HG03571 (cell line): ENCODE data around the gene SPIRE1.
"Not testable (repeated sequence)": the region's sequence is repeated elsewhere in the genome, so short reads cannot be mapped to it uniquely, and the experiment has no call there.

Source experiments
- ATAC-seq: cut with Tn5 transposase; IDR thresholded peaks from one replicate; pipeline ENCODE4 v1.9.1; 2021; ENCODE audit not compliant: unreplicated experiment

The SPIRE1 gene

DNA sequence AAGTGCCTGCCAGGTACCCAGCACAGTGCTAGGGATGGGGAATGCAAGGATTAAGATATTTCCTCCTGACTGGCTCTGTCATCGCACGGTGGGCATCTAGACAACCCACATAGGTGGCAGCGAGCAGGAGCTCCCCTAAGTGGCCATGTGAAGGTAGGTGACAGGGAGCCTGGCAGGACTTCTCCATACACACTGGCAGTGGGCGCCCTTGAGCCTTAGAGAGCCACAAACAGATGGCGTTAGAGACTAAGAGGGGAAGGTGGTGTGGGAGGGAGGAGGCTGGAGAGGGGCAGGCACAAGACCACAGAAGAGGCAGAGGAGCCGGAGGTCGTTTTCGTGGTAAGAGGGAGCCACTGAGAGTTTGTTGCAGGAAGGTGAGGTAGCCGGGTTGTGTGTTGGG lies 235.0 kb downstream of the SPIRE1 start:
- ATAC-seq = no peak

GRCh38 chr18:12421732-12422131 lies 236.2 kb downstream of the SPIRE1 start:
- no peak for ATAC-seq

DNA sequence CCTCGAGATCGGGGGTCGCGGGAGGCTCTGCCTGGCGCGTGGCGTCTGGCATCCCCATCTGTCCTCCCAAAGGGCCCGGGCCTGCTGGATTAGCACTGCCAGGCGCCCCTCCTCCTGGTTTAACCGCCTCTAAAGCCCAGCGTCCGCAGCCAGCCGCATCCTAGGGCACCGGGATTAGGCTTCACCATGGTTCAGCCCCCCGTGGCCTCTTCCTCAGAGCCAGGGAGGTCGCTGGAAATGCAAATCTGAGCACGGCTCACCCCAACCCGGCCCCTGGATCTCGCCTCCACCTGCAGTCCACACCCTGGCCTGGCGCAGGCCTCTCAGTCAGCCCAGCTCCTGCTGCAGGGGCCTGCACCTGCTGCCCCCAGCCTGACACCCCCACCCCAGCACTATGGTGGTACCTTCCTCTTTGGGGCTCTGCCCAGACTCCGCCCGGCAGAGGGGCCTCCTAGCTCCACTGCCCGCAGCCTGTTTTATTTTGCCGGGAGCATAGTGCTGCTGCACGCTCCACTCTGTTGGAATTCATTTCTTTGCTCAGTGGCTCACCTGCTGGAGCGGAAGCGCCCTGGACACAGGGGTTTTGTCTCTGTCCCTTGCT lies 237.0 kb downstream of the SPIRE1 start:
- no peak for ATAC-seq

DNA sequence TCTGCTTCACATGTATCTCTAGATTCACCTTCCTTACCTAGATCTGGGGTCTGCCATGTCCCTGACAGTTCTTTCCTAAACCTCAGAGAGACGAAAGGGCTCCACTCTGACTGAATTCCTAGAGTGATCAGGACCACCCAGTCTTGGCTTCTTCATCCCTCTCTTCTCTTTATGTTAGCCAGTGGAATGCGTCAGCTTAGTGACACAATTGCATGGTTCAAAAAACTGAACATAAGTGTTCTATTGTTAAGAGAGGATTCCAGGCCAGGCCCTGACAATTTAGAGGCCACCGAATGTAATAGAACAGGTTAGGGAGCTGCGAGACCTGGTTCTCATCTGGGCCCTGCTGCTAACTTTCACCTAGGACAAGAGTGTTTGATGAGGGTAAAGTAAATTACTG lies 240.2 kb downstream of the SPIRE1 start:
- ATAC-seq = no peak

DNA sequence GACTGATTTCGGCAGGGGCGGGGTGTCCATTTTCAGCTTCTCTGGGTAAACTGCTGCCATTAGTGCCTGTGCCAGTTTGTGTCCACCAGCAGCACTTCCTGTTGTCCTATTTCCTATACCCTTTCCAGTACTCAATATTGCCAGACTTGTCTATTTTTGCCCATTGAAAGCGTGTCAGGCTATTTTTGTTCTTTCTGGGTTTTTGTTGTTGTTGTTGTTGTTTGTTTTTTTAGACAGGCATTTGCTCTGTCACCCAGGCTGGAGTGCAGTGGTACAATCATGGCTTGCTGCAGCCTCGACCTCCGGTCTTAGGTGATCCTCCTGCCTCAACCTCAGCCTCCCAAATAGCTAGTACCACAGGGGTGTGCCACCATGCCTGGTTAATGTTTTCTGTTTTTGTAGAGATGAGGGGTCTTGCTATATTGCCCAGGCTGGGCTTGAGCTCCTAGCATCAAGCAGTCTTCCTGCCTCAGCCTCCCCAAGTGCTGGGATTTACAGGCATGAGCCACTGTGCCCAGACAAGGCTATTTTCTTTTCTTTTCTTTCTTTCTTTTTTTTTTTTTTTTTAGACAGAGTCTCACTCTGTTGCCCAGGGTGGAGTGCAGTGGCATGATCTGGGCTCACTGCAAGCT lies 241.7 kb downstream of the SPIRE1 start:
- ATAC-seq = no peak

DNA sequence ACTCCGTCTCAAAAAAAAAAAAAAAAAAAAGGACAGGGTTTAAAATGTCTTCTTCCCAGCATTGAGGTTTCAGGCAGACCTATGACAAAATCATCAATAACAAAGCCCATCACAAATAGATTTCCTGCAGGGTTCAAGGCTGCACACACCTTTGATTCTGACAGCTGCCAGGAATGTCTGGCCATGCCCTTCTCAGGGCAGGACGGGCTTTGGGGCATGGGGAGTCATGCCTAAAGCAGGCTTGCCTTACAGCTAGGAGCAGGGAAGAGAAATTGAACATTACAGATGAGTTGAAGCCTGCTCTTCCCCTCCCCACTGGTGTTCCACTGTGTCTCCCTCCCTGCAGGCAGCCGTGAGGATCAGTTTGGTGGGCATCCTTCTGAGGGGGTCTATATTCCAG lies 246.5 kb downstream of the SPIRE1 start:
- no peak for ATAC-seq

DNA sequence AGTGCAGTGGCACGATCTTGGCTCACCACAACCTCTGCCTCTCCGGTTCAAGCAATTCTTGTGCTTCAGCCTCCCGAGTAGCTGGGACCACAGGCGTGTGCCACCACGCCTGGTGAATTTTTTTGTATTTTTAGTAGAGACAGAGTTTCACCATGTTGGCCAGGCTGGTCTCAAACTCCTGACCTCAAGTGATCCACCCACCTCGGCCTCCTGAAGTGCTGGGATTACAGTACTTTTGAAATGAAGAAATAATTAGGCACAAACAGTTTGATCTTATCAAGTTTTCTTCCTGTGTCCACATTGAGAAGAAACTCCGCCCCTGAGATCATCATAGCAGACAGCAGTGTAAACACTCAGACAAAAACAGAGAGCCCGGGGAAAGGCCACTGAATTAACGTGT lies 247.2 kb downstream of the SPIRE1 start:
- not testable (repeated sequence) for ATAC-seq

DNA sequence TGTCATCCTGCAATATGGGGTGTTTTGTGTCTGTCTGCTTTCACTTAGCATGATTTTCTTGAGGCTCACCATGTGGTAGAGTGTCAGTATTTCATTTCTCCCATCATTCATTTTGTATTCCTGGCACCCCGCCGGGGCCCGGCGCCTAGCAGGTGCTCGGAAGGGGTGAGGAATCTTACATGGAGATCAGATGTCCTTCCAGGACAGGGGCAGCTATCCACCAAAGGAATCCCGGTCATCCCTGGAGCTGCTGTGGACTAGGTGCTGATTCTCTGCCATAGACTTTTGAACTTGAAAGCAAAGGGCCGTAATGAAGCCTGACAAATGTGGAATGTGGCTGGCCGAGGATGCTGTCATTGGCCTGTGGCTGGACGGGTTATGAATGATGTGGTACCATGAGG lies 247.8 kb downstream of the SPIRE1 start:
- no peak for ATAC-seq

DNA sequence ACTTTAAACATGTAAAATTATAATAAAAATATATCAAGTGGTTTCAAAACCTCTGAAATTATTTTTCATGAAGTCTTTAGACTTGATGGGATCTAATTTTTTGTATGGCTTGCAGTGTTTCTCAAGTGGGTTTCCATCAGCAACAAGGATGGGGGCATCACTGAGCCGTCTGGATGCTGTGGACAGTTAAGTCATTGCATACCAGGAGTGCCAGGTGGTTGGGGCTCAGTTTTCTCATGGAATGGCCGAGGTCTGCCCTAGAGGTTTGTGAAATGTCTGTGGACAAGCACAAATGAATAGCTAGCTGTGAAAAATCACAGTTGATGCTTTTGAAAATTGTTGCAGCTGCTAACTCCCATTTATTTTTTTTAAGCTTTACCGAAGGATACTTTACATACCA lies 248.4 kb downstream of the SPIRE1 start:
- no peak for ATAC-seq

DNA sequence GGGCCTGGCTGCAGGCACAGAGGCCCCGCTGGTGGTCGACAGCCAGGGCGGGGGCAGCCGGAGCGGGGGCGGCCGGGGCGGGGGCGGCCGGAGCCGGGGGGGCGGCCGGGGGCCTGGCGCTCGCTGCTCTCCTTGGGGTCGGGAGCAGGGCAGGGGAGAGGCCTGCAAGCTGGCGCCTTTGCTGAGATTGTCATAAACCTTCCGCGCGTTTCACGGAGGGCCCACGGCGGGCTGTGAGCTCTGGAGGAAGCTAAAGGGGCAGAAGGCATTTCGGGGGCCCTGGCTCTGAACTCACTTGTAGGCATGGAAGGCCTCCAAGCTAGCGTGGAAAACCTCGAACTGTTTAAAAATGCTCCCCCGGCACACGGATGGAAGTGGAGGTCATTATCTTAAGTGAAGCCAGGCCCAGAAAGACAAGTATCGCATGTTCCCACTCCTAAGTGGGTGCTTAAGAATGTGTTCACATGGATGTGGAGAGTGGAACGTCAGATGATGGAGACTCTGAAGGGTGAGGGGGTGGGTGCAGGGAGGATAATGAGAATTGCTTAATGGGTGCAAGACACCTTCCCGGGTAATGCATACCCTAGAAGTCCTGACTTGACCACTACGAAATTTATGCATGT lies 249.5 kb downstream of the SPIRE1 start:
- ATAC-seq = no peak

DNA sequence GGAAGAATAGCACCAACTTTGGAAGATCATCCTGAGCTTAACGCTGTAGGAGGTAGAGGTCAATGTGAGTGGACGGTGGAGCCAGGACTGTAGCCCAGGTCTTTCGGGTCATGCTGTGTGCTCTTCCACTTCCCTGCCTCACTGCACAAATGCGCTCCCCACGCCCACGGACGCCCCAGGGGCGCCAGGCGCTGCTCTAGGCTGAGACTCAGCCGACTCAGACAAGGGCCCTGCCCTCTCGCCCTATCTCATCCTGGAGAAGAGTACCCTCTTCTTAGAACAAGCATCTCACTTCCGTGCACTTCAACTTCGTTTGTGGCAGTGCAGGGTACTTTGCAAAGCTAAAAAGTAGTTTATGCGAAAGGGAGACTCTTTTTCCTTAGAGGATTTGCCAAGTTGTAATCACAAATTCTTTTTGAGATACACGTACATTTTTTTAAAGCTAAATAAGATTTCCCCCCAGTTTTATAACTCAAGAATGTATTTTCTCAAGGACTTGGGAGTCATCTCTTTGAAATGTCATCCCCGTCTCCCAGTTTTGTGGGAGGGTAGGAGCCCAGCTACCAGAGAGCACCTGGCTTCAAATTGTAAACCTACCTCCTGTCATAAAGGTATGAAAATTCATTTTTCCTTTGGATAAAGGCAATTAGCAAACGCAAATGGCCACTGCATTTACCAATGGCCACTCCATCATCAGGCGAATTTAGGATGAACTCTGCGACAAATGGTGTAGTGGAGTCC lies 251.4 kb downstream of the SPIRE1 start:
- no peak for ATAC-seq

DNA sequence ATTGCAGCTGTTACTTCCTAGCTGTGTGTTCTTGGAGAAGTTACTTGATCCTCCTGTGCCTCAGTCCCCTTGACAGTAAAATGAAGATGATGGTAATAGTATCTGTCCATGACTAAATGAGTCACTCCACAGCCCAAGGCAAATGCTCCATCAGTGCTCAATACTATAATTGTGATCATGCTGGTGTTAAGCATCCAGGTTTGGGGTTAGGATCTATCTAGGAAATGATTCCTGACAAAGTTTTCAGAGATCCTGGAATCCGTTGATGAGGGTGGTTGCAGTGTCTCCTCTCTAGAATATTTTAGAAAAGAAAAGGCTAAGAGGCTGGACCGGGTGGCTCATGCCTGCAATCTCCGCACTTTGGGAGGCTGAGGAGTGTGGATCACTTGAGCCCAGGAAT lies 252.8 kb downstream of the SPIRE1 start:
- no peak for ATAC-seq

- no peak for ATAC-seq
These were observed 254.1 kb downstream of the SPIRE1 start for GRCh38 chr18:12403601-12404506.

GRCh38 chr18:12401881-12402280 lies 256.0 kb downstream of the SPIRE1 start:
- no peak for ATAC-seq

GRCh38 chr18:12399231-12399630 lies 258.7 kb downstream of the SPIRE1 start:
- no peak for ATAC-seq

- no peak for ATAC-seq
These were observed 259.3 kb downstream of the SPIRE1 start for GRCh38 chr18:12398625-12399024.

DNA sequence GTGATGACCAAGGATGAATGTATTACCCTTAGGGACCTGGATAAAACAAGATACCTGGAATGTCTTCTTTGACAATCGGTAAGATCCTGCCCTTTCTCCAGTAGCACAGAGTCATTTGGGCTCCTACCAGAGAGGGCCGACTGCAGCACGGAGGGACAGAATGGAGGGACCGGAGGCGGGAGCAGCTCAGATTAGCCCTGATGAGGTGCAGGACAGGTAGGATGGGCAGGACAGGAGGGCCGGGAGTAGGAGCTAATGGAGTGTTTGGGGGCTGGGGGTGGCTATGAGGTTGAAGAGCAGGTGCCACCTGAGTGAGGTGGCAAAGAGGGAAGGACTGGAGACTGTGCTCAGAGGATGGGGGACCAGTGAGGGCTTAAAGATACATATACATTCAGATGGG lies 260.1 kb downstream of the SPIRE1 start:
- no peak for ATAC-seq

GRCh38 chr18:12397254-12397653 lies 260.7 kb downstream of the SPIRE1 start:
- ATAC-seq = no peak
